ENCODE data around the gene TMEM117.

GRCh38 chr12:44258246-44258645 lies 422.4 kb downstream of the TMEM117 start:
- TF ChIP-seq ARNTL (CRISPR knock-in tag; IDR thresholded peaks at IDR 0.05; ENCODE audit: borderline replicate concordance, low read depth) (no peak), CSDC2 (CRISPR knock-in tag; IDR thresholded peaks at IDR 0.05) (no peak), ZNF565 (CRISPR knock-in tag; conservative IDR thresholded peaks at IDR 0.05; ENCODE audit: low read depth) (no peak), CREB5 (CRISPR knock-in tag; IDR thresholded peaks at IDR 0.05; ENCODE audit: low read depth) (no peak), ISL1 (CRISPR knock-in tag; IDR thresholded peaks at IDR 0.05) (no peak), ZFP3 (CRISPR knock-in tag; IDR thresholded peaks at IDR 0.05) (no peak), ZC3H10 (CRISPR knock-in tag; IDR thresholded peaks at IDR 0.05) (no peak), PATZ1 (CRISPR knock-in tag; IDR thresholded peaks at IDR 0.05; ENCODE audit: borderline replicate concordance) (no peak), TOX (CRISPR knock-in tag; IDR thresholded peaks at IDR 0.05; ENCODE audit: borderline replicate concordance) (no peak), ZNF70 (CRISPR knock-in tag; IDR thresholded peaks at IDR 0.05) (no peak)

Measured in SK-N-SH treated with all-trans-retinoic acid at 6 μM for 48 hours (cell line).